HepG2 (cell line): Measurements from ENCODE around the gene UCKL1.

Source experiments
- ADNP ChIP-seq: sonication (generic); formaldehyde crosslinking; IDR thresholded peaks from 2 replicates; pipeline ENCODE4 v1.4.0; 2020; ENCODE audit warnings: missing genetic modification reagents
- REST ChIP-seq, 2 experiments: IDR thresholded peaks; 2 replicates each; pipeline ENCODE4 v1.6.1; 2011 to 2012; ENCODE audit warnings: low read length in 2 of 2, borderline replicate concordance in 1 of 2, low read depth in 1 of 2, mild to moderate bottlenecking in 1 of 2, moderate library complexity in 1 of 2
- SP1 ChIP-seq, 2 experiments: fragments of 450-650 bp in 1 of 2; sonication (generic) in 1 of 2; formaldehyde crosslinking in 1 of 2; IDR thresholded peaks; 2 replicates each; pipeline versions ENCODE4 v1.4.0 to v1.6.1; 2016 to 2020; ENCODE audit warnings: missing genetic modification reagents in 1 of 2
- TAF1 ChIP-seq: sonication (generic); formaldehyde crosslinking; IDR thresholded peaks from 2 replicates; pipeline ENCODE4 v1.4.0; 2020; ENCODE audit warnings: missing genetic modification reagents
- ZBTB7A ChIP-seq: sonication (generic); formaldehyde crosslinking; IDR thresholded peaks from 2 replicates; pipeline ENCODE4 v1.8.0; 2022; ENCODE audit warnings: mild to moderate bottlenecking, missing genetic modification reagents
- ZNF142 ChIP-seq: sonication (generic); formaldehyde crosslinking; IDR thresholded peaks from 2 replicates; pipeline ENCODE4 v1.4.0; 2020; ENCODE audit warnings: missing genetic modification reagents
- ZNF562 ChIP-seq: sonication (generic); formaldehyde crosslinking; IDR thresholded peaks from 2 replicates; pipeline ENCODE4 v1.8.0; 2022; ENCODE audit warnings: missing genetic modification reagents, borderline replicate concordance
- ZNF670 ChIP-seq: sonication (generic); formaldehyde crosslinking; IDR thresholded peaks from 2 replicates; pipeline ENCODE4 v1.8.0; 2022; ENCODE audit warnings: mild to moderate bottlenecking, missing genetic modification reagents, borderline replicate concordance
- ZNF709 ChIP-seq: sonication (generic); formaldehyde crosslinking; IDR thresholded peaks from 2 replicates; pipeline ENCODE4 v1.5.0; 2020; ENCODE audit warnings: mild to moderate bottlenecking, missing genetic modification reagents
- TF ChIP-seq, protein P1 (sequence below): sonication (generic); formaldehyde crosslinking; IDR thresholded peaks from 2 replicates; pipeline ENCODE4 v1.5.0; 2020; ENCODE audit warnings: mild to moderate bottlenecking, missing genetic modification reagents, moderate library complexity
- TF ChIP-seq, protein P2 (sequence below): sonication (generic); formaldehyde crosslinking; IDR thresholded peaks from 2 replicates; pipeline ENCODE4 v1.8.0; 2022; ENCODE audit warnings: missing genetic modification reagents, mild to moderate bottlenecking, inconsistent platforms, borderline replicate concordance
- TF ChIP-seq, protein P3 (sequence below): sonication (generic); formaldehyde crosslinking; IDR thresholded peaks from 2 replicates; pipeline ENCODE4 v1.4.0; 2020; ENCODE audit warnings: missing genetic modification reagents, mild to moderate bottlenecking, borderline replicate concordance

GRCh38 chr20:63937596-63937995 is 18.6 kb downstream of the UCKL1 start:
- no peak for TF ChIP-seq REST (IDR thresholded peaks at IDR 0.05; ENCODE audit: borderline replicate concordance in 1 of 2, low read depth in 1 of 2, low read length in 2 of 2)
- TF ChIP-seq SP1 (IDR thresholded peaks at IDR 0.05): no peak
- no peak for TF ChIP-seq SP1 (CRISPR knock-in tag; IDR thresholded peaks at IDR 0.05)
- TF ChIP-seq ZNF670: no peak
- no peak for TF ChIP-seq TAF1 (CRISPR knock-in tag)
- no peak for TF ChIP-seq ZNF562 (CRISPR knock-in tag)
- TF ChIP-seq ZNF709 (CRISPR knock-in tag): no peak
- TF ChIP-seq, protein P1, sequence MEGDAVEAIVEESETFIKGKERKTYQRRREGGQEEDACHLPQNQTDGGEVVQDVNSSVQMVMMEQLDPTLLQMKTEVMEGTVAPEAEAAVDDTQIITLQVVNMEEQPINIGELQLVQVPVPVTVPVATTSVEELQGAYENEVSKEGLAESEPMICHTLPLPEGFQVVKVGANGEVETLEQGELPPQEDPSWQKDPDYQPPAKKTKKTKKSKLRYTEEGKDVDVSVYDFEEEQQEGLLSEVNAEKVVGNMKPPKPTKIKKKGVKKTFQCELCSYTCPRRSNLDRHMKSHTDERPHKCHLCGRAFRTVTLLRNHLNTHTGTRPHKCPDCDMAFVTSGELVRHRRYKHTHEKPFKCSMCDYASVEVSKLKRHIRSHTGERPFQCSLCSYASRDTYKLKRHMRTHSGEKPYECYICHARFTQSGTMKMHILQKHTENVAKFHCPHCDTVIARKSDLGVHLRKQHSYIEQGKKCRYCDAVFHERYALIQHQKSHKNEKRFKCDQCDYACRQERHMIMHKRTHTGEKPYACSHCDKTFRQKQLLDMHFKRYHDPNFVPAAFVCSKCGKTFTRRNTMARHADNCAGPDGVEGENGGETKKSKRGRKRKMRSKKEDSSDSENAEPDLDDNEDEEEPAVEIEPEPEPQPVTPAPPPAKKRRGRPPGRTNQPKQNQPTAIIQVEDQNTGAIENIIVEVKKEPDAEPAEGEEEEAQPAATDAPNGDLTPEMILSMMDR (CRISPR knock-in tag): no peak
- TF ChIP-seq, protein P2, sequence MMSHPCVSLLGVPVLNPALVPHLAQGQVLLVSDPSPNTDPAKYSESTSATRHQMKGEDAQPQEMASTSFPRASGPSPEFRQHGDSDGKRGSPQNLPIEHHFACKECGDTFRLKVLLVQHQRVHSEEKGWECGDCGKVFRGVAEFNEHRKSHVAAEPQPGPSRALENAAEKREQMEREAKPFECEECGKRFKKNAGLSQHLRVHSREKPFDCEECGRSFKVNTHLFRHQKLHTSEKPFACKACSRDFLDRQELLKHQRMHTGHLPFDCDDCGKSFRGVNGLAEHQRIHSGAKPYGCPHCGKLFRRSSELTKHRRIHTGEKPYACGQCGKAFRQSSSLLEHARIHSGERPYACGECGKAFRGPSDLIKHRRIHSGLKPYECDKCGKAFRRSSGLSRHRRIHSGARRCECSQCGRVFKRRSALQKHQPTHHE (CRISPR knock-in tag): no peak
- TF ChIP-seq, protein P3, sequence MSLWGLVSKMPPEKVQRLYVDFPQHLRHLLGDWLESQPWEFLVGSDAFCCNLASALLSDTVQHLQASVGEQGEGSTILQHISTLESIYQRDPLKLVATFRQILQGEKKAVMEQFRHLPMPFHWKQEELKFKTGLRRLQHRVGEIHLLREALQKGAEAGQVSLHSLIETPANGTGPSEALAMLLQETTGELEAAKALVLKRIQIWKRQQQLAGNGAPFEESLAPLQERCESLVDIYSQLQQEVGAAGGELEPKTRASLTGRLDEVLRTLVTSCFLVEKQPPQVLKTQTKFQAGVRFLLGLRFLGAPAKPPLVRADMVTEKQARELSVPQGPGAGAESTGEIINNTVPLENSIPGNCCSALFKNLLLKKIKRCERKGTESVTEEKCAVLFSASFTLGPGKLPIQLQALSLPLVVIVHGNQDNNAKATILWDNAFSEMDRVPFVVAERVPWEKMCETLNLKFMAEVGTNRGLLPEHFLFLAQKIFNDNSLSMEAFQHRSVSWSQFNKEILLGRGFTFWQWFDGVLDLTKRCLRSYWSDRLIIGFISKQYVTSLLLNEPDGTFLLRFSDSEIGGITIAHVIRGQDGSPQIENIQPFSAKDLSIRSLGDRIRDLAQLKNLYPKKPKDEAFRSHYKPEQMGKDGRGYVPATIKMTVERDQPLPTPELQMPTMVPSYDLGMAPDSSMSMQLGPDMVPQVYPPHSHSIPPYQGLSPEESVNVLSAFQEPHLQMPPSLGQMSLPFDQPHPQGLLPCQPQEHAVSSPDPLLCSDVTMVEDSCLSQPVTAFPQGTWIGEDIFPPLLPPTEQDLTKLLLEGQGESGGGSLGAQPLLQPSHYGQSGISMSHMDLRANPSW: no peak
- no peak for TF ChIP-seq ZNF142 (CRISPR knock-in tag)
- TF ChIP-seq ADNP (CRISPR knock-in tag): no peak
- TF ChIP-seq ZBTB7A (CRISPR knock-in tag): no peak
